Measurements from ENCODE around the gene BRD9. TPM values are rescaled to one million over a fixed set of nuclear protein-coding genes. Genes with fewer than 3 reads are reported as not detected.
"Not testable (repeated sequence)": the region's sequence is repeated elsewhere in the genome, so short reads cannot be mapped to it uniquely, and the experiment has no call there.

Gene BRD9
- total RNA-seq, 1 donor from 2014 or later, result 40.8 TPM

GRCh38 chr5:859391-859790, 33.2 kb downstream of the BRD9 start:
- DNase-seq (ENCODE audit: low spot score), result no peak

- no peak for DNase-seq (ENCODE audit: low spot score)
Measured at GRCh38 chr5:858726-859125, 33.9 kb downstream of the BRD9 start.

- DNase-seq (ENCODE audit: low spot score), result no peak
Measured at GRCh38 chr5:856531-857425, 35.8 kb downstream of the BRD9 start.

- no peak for DNase-seq (ENCODE audit: low spot score)
Measured at GRCh38 chr5:855771-856530, 36.6 kb downstream of the BRD9 start.

- DNase-seq (ENCODE audit: low spot score), result no peak
Measured at GRCh38 chr5:854966-855743, 37.4 kb downstream of the BRD9 start.

GRCh38 chr5:854217-854616, 38.4 kb downstream of the BRD9 start:
- no peak for DNase-seq (ENCODE audit: low spot score)

- DNase-seq (ENCODE audit: low spot score), result not testable (repeated sequence)
Measured at GRCh38 chr5:853416-854090, 39.0 kb downstream of the BRD9 start.

- DNase-seq (ENCODE audit: low spot score), result no peak
Measured at GRCh38 chr5:852431-853401, 39.9 kb downstream of the BRD9 start.

GRCh38 chr5:852018-852417, 40.6 kb downstream of the BRD9 start:
- DNase-seq (ENCODE audit: low spot score), result no peak

- DNase-seq (ENCODE audit: low spot score), result no peak
Measured at GRCh38 chr5:851553-851952, 41.0 kb downstream of the BRD9 start.

- no peak for DNase-seq (ENCODE audit: low spot score)
Measured at GRCh38 chr5:851076-851475, 41.5 kb downstream of the BRD9 start.

- no peak for DNase-seq (ENCODE audit: low spot score)
Measured at GRCh38 chr5:850511-851006, 42.0 kb downstream of the BRD9 start, which contains the start of gene ZDHHC11. TSS of gene ZDHHC11 (minus strand) at chr5:850986. CDS start at chr5:850602, 384 bp downstream.

GRCh38 chr5:849651-850301, 42.8 kb downstream of the BRD9 start:
- no peak for DNase-seq (ENCODE audit: low spot score)

- no peak for DNase-seq (ENCODE audit: low spot score)
Measured at GRCh38 chr5:848671-849111, 43.9 kb downstream of the BRD9 start.

GRCh38 chr5:847736-848135, 44.9 kb downstream of the BRD9 start:
- not testable (repeated sequence) for DNase-seq (ENCODE audit: low spot score)

GRCh38 chr5:847212-847611, 45.4 kb downstream of the BRD9 start:
- DNase-seq (ENCODE audit: low spot score), result not testable (repeated sequence)

GRCh38 chr5:846602-847091, 46.0 kb downstream of the BRD9 start:
- DNase-seq (ENCODE audit: low spot score), result not testable (repeated sequence)

GRCh38 chr5:845676-846601, 46.7 kb downstream of the BRD9 start:
- DNase-seq (ENCODE audit: low spot score), result not testable (repeated sequence)
